ENCODE results near the gene CBLB. TPM values are rescaled to one million over a fixed set of nuclear protein-coding genes. Genes with fewer than 3 reads are reported as not detected.

The CBLB gene
- polyA plus RNA-seq, 1 experiment: 24.7 TPM

- POLR2A ChIA-PET: no interaction called here
- TF ChIP-seq, protein P1, sequence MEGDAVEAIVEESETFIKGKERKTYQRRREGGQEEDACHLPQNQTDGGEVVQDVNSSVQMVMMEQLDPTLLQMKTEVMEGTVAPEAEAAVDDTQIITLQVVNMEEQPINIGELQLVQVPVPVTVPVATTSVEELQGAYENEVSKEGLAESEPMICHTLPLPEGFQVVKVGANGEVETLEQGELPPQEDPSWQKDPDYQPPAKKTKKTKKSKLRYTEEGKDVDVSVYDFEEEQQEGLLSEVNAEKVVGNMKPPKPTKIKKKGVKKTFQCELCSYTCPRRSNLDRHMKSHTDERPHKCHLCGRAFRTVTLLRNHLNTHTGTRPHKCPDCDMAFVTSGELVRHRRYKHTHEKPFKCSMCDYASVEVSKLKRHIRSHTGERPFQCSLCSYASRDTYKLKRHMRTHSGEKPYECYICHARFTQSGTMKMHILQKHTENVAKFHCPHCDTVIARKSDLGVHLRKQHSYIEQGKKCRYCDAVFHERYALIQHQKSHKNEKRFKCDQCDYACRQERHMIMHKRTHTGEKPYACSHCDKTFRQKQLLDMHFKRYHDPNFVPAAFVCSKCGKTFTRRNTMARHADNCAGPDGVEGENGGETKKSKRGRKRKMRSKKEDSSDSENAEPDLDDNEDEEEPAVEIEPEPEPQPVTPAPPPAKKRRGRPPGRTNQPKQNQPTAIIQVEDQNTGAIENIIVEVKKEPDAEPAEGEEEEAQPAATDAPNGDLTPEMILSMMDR (IDR thresholded peaks at IDR 0.05; ENCODE audit: low read depth, low read length): no peak
- DNase-seq (ENCODE audit: low read depth, low spot score): no peak
- no peaks in the 10 kb centered on the region for H3K27me3 ChIP-seq (ENCODE audit: control insufficient read depth, insufficient read depth, low read length)
- CTCF ChIA-PET: no interaction called here
- no peak overlapping the region for H3K27ac ChIP-seq (ENCODE audit: low read depth, low read length)
- no peaks in the 10 kb centered on the region for H3K9me3 ChIP-seq (ENCODE audit: control insufficient read depth, insufficient read depth, low read length)
- H3K4me3 ChIP-seq (ENCODE audit: low read depth, low read length): no peak overlapping the region
These were observed 36.2 kb downstream of the CBLB start for GRCh38 chr3:105832644-105833043.

DNA sequence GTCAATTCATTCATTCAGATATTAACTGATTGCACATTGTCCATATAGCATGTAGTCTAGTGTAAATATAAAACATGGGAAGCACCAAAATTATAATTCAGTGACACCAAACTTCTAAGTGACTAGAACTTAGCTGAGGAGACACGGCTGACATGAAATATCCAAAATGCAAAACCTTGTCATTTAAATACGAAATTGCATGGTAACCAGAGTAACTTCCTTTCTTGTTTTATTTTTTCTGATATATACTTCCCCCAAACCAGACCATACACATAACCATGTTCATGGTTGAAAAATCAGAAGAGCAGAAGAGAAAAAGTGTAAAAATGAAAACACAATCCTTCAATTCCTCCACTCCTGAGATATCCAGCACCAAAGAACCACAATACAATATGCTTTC is 38.0 kb downstream of the CBLB start:
- DNase-seq (ENCODE audit: low read depth, low spot score): no peak
- Histone ChIP-seq H3K27ac (ENCODE audit: low read depth, low read length) (no peak overlapping the region), H3K4me3 (ENCODE audit: low read depth, low read length) (no peak overlapping the region), H3K9me3 (ENCODE audit: control insufficient read depth, insufficient read depth, low read length) (no peaks in the 10 kb centered on the region), H3K27me3 (ENCODE audit: control insufficient read depth, insufficient read depth, low read length) (no peaks in the 10 kb centered on the region)
- ChIA-PET POLR2A (no interaction called here), CTCF (no interaction called here)
- TF ChIP-seq, protein P1 (IDR thresholded peaks at IDR 0.05; ENCODE audit: low read depth, low read length): no peak

GRCh38 chr3:105829871-105830622 is 38.8 kb downstream of the CBLB start:
- no peak for DNase-seq (ENCODE audit: low read depth, low spot score)
- Histone ChIP-seq H3K9me3 (ENCODE audit: control insufficient read depth, insufficient read depth, low read length) (no peaks in the 10 kb centered on the region), H3K4me3 (ENCODE audit: low read depth, low read length) (no peak overlapping the region), H3K27ac (ENCODE audit: low read depth, low read length) (no peak overlapping the region), H3K27me3 (ENCODE audit: control insufficient read depth, insufficient read depth, low read length) (no peaks in the 10 kb centered on the region)
- POLR2A ChIA-PET: no interaction called here
- TF ChIP-seq, protein P1 (IDR thresholded peaks at IDR 0.05; ENCODE audit: low read depth, low read length): no peak
- CTCF ChIA-PET: no interaction called here

- no peak overlapping the region for H3K27ac ChIP-seq (ENCODE audit: low read depth, low read length)
- ChIA-PET CTCF (interaction anchor here (1.0 kb wide), 1 partner anchor 171 kb away, joined by 3 read pairs; no protein-coding TSS in a partner anchor), POLR2A (no interaction called here)
These were observed 39.6 kb downstream of the CBLB start for GRCh38 chr3:105829229-105829628.

GRCh38 chr3:105828703-105829102 is 40.1 kb downstream of the CBLB start:
- CTCF ChIA-PET: interaction anchor here (1.0 to 1.7 kb wide), 3 partner anchors 8 to 171 kb away, joined by 3 to 6 read pairs (median 4); no protein-coding TSS in a partner anchor
- TF ChIP-seq, protein P1 (IDR thresholded peaks at IDR 0.05; ENCODE audit: low read depth, low read length): no peak
- no peaks in the 10 kb centered on the region for H3K27me3 ChIP-seq (ENCODE audit: control insufficient read depth, insufficient read depth, low read length)
- no peak overlapping the region for H3K4me3 ChIP-seq (ENCODE audit: low read depth, low read length)
- no peak for DNase-seq (ENCODE audit: low read depth, low spot score)
- H3K9me3 ChIP-seq (ENCODE audit: control insufficient read depth, insufficient read depth, low read length): no peaks in the 10 kb centered on the region
- POLR2A ChIA-PET: no interaction called here
- H3K27ac ChIP-seq (ENCODE audit: low read depth, low read length): no peak overlapping the region

More at GRCh38 chr3:105829229-105829628, 39.6 kb downstream of the CBLB start:
- H3K4me3 ChIP-seq (ENCODE audit: low read depth, low read length): no peak overlapping the region
- no peaks in the 10 kb centered on the region for H3K9me3 ChIP-seq (ENCODE audit: control insufficient read depth, insufficient read depth, low read length)
- no peaks in the 10 kb centered on the region for H3K27me3 ChIP-seq (ENCODE audit: control insufficient read depth, insufficient read depth, low read length)
- DNase-seq (ENCODE audit: low read depth, low spot score): no peak
- TF ChIP-seq, protein P1 (IDR thresholded peaks at IDR 0.05; ENCODE audit: low read depth, low read length): no peak

Measured in AG04450 (cell line).